Activated T-helper 2 cell treated with anti-CD3 and anti-CD28 coated beads, Interferon-gamma antibody, Interleukin-2, Interleukin-4, amounts not matched to agents 10 μg/mL and 5 μg/mL and 100 μg/mL, durations not matched to agents 14 hours and 24 hours and 36 hours (primary cell): ENCODE results near the gene CABP4. TPM values are rescaled to one million over a fixed set of nuclear protein-coding genes. Genes with fewer than 3 reads are reported as not detected.
"Not testable (repeated sequence)": the region's sequence is repeated elsewhere in the genome, so short reads cannot be mapped to it uniquely, and the experiment has no call there.

Experiments
- DNase-seq: peaks from one replicate; pipeline ENCODE4 v3.0.0; 2021; ENCODE audit warnings: low spot score
- H3K27ac Mint-ChIP-seq: one replicate; pipeline ENCODE4 v1.8.0; 2021; ENCODE audit warnings: mixed read lengths
- H3K27me3 Mint-ChIP-seq: one replicate; pipeline ENCODE4 v1.8.0; 2021; ENCODE audit warnings: low read depth, mixed read lengths
- H3K36me3 Mint-ChIP-seq: one replicate; pipeline ENCODE4 v1.8.0; 2021; ENCODE audit warnings: low read depth, mixed read lengths
- H3K4me1 Mint-ChIP-seq: one replicate; pipeline ENCODE4 v1.8.0; 2021; ENCODE audit warnings: low read depth, mixed read lengths
- H3K4me3 Mint-ChIP-seq: one replicate; pipeline ENCODE4 v1.8.0; 2021; ENCODE audit warnings: low read depth, mild to moderate bottlenecking, moderate library complexity, mixed read lengths
- H3K9me3 Mint-ChIP-seq: one replicate; pipeline ENCODE4 v1.8.0; 2021; ENCODE audit warnings: mixed read lengths
- intact Hi-C: fragments of 100-400 bp; cut with micrococcal nuclease; formaldehyde crosslinking; loops from one replicate; pipeline ENCODE4 v1.15.1; 2023
- total RNA-seq: library from RNA; stranded (reverse); gene quantifications from 2 replicates; pipeline ENCODE4 v1.2.3, GENCODE V29; 2022

Gene CABP4
- total RNA-seq, 1 donor from 2014 or later: 0.73 TPM

GRCh38 chr11:67469508-67469811 is 14.3 kb downstream of the CABP4 start:
- intact Hi-C loops: loop anchor here (1.0 to 2.0 kb wide), 5 partner anchors 14 to 67 kb away; partner anchors contain the start of genes AIP and RPS6KB2
- peaks cover 12% of the 10 kb centered on the region for H3K36me3 Mint-ChIP-seq
- DNase-seq: no peak
- peak overlapping the region; percentile 58 for H3K27ac Mint-ChIP-seq
- H3K4me1 Mint-ChIP-seq: peaks cover 23% of the 10 kb centered on the region
- H3K9me3 Mint-ChIP-seq: no peaks in the 10 kb centered on the region
- peak overlapping the region; percentile 70 for H3K4me3 Mint-ChIP-seq
- no peaks in the 10 kb centered on the region for H3K27me3 Mint-ChIP-seq

- Mint-ChIP-seq H3K27ac (no peak overlapping the region), H3K4me1 (peaks cover 18% of the 10 kb centered on the region), H3K36me3 (peaks cover 8% of the 10 kb centered on the region), H3K4me3 (no peak overlapping the region), H3K27me3 (no peaks in the 10 kb centered on the region), H3K9me3 (no peaks in the 10 kb centered on the region)
- intact Hi-C loops: no loop called here
- no peak for DNase-seq
Measured at GRCh38 chr11:67470337-67471002, 15.3 kb downstream of the CABP4 start.

GRCh38 chr11:67472882-67473281 is 17.7 kb downstream of the CABP4 start:
- Mint-ChIP-seq H3K4me3 (no peak overlapping the region), H3K36me3 (no peaks in the 10 kb centered on the region), H3K4me1 (peaks cover 6% of the 10 kb centered on the region), H3K27ac (no peak overlapping the region), H3K27me3 (peaks cover 2% of the 10 kb centered on the region), H3K9me3 (no peaks in the 10 kb centered on the region)
- intact Hi-C loops: no loop called here
- no peak for DNase-seq

GRCh38 chr11:67476692-67477091 is 21.5 kb downstream of the CABP4 start:
- H3K9me3 Mint-ChIP-seq, H3K4me1 Mint-ChIP-seq, H3K27me3 Mint-ChIP-seq, DNase-seq, intact Hi-C loops, H3K27ac Mint-ChIP-seq, H3K36me3 Mint-ChIP-seq, H3K4me3 Mint-ChIP-seq: not testable (repeated sequence)

GRCh38 chr11:67477344-67478050 is 22.3 kb downstream of the CABP4 start:
- H3K27me3 Mint-ChIP-seq, H3K27ac Mint-ChIP-seq, H3K36me3 Mint-ChIP-seq: not testable (repeated sequence)

GRCh38 chr11:67482275-67482826 is 27.2 kb downstream of the CABP4 start:
- Mint-ChIP-seq H3K4me3 (peak overlapping the region; percentile 83), H3K27me3 (no peaks in the 10 kb centered on the region), H3K9me3 (no peaks in the 10 kb centered on the region), H3K4me1 (peaks cover 35% of the 10 kb centered on the region), H3K36me3 (peaks cover 26% of the 10 kb centered on the region), H3K27ac (peak overlapping the region; percentile 99)
- no peak for DNase-seq
- intact Hi-C loops: loop anchor here (5.0 to 10.0 kb wide), 3 partner anchors 130 to 195 kb away; partner anchors contain the start of genes ANKRD13D and POLD4

More at GRCh38 chr11:67477344-67478050, 22.3 kb downstream of the CABP4 start:
- DNase-seq, H3K4me1 Mint-ChIP-seq, H3K9me3 Mint-ChIP-seq, intact Hi-C loops, H3K4me3 Mint-ChIP-seq: not testable (repeated sequence)

GRCh38 chr11:67482827-67483798 is 28.0 kb downstream of the CABP4 start, which contains the start of gene AIP:
TSS of gene AIP (plus strand) at chr11:67483026. CDS start at chr11:67483159, 133 bp downstream.
- H3K4me3 Mint-ChIP-seq: peak within 1 kb of the TSS; percentile 83

GRCh38 chr11:67483831-67484665 is 28.9 kb downstream of the CABP4 start:
- peak; percentile 59 for DNase-seq
- Mint-ChIP-seq H3K27me3 (no peaks in the 10 kb centered on the region), H3K4me3 (peak overlapping the region; percentile 83), H3K9me3 (no peaks in the 10 kb centered on the region), H3K27ac (peak overlapping the region; percentile 99), H3K36me3 (peaks cover 42% of the 10 kb centered on the region), H3K4me1 (peaks cover 50% of the 10 kb centered on the region)
- intact Hi-C loops: loop anchor here (1.0 to 10.0 kb wide), 6 partner anchors 15 to 197 kb away; partner anchors contain the start of genes ANKRD13D, POLD4 and TMEM134

More at GRCh38 chr11:67482827-67483798, 28.0 kb downstream of the CABP4 start, which contains the start of gene AIP:
- Mint-ChIP-seq H3K27ac (peak within 1 kb of the TSS; percentile 99), H3K27me3 (no peaks in the 10 kb centered on the region), H3K36me3 (peaks cover 33% of the 10 kb centered on the region), H3K4me1 (peaks cover 42% of the 10 kb centered on the region), H3K9me3 (no peaks in the 10 kb centered on the region)
- DNase-seq: peak; percentile 98
- intact Hi-C loops: loop anchor here (1.0 to 10.0 kb wide), 4 partner anchors 14 to 196 kb away; partner anchors contain the start of genes ANKRD13D, POLD4 and TMEM134

GRCh38 chr11:67484847-67485311 is 29.7 kb downstream of the CABP4 start:
- H3K27me3 Mint-ChIP-seq: no peaks in the 10 kb centered on the region
- H3K36me3 Mint-ChIP-seq: peaks cover 48% of the 10 kb centered on the region
- peak overlapping the region; percentile 99 for H3K27ac Mint-ChIP-seq
- H3K9me3 Mint-ChIP-seq: no peaks in the 10 kb centered on the region
- peaks cover 54% of the 10 kb centered on the region for H3K4me1 Mint-ChIP-seq
- H3K4me3 Mint-ChIP-seq: peak overlapping the region; percentile 83
- peak; percentile 61 for DNase-seq
- intact Hi-C loops: loop anchor here (1.0 to 10.0 kb wide), 5 partner anchors 21 to 198 kb away; partner anchors contain the start of genes ANKRD13D and POLD4

- peak overlapping the region; percentile 68 for H3K4me3 Mint-ChIP-seq
Measured at GRCh38 chr11:67485873-67486361, 30.8 kb downstream of the CABP4 start.

More at GRCh38 chr11:67485873-67486361, 30.8 kb downstream of the CABP4 start:
- H3K27me3 Mint-ChIP-seq, H3K9me3 Mint-ChIP-seq: not testable (repeated sequence)
- intact Hi-C loops: loop anchor here (2.0 to 10.0 kb wide), 4 partner anchors 47 to 221 kb away; no protein-coding TSS in a partner anchor
- peak overlapping the region; percentile 99 for H3K27ac Mint-ChIP-seq
- H3K36me3 Mint-ChIP-seq: peaks cover 54% of the 10 kb centered on the region
- peak; percentile 56 for DNase-seq
- H3K4me1 Mint-ChIP-seq: peaks cover 54% of the 10 kb centered on the region
